Mesangial cell (primary cell): ENCODE data around the gene SLC25A51. TPM values are rescaled to one million over a fixed set of nuclear protein-coding genes. Genes with fewer than 3 reads are reported as not detected.

Experiments used
- total RNA-seq: library from RNA; depleted of rRNA; stranded (reverse); fragments of >200 nt; gene quantifications from 2 replicates; pipeline ENCODE4 v1.2.3, GENCODE V29; 2015

SLC25A51 gene, protein sequence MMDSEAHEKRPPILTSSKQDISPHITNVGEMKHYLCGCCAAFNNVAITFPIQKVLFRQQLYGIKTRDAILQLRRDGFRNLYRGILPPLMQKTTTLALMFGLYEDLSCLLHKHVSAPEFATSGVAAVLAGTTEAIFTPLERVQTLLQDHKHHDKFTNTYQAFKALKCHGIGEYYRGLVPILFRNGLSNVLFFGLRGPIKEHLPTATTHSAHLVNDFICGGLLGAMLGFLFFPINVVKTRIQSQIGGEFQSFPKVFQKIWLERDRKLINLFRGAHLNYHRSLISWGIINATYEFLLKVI
- total RNA-seq = 23.5 and 26.0 TPM in 2 replicates

DNA sequence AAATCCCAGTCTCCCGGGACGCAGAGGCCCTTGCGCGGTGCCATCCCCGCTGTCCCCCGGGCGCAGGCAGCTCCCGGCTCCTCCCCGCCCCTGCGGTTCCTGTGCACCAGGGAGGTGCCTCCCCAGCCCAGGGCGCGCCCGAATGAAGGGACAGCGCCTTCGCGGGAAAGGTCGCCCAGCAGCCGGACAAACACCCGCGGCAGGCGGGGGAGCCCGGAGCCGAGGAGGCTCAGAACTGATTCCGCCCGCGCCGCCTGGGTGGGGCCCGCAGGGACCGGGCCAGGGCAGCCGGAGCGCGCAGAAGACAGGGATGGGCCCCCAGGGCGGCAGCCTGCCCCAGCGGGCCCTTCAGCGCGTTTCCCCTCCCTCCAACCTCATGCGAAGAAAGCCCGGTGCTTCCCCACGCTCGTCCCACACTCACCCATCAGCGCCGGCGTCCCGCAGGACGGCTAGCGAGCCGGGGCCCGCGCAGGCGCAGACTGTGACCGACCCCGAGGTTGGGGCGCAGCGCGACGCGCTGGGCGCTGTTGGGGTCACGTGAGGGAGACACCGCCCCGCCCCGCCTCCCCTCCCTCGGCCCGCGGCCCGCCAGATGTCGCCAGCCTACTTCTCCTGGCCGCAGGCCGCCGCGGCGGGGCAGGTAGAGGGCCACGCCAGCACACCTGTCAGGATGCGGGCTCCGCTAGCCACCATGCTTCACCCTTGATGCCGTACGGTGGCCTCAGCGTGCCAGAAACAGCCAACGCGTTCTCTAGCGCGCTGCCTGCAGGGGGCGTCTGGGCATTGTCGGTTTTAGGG is at the start of gene SLC25A51:
TSS of gene SLC25A51 (minus strand) at position 481 of the 798 bp plus-strand sequence. CDS start 15,577 bp downstream, outside the sequence.

Other genes with a start within 250 kb of the SLC25A51 start
- gene TRMT10B, start 150.3 kb downstream of the SLC25A51 start, total RNA-seq = 1.8 and 1.9 TPM in 2 replicates
- 40.6 and 72.5 TPM in 2 replicates for gene EXOSC3, start 119.1 kb downstream of the SLC25A51 start, total RNA-seq
- gene DCAF10, start 103.3 kb downstream of the SLC25A51 start, total RNA-seq = 23.8 and 29.0 TPM in 2 replicates
- 31.6 and 47.7 TPM in 2 replicates for gene SHB, start 165.1 kb upstream of the SLC25A51 start, total RNA-seq